ENCODE results near the gene HIP1R.

The HIP1R gene

GRCh38 chr12:122860854-122861586, 25.8 kb downstream of the HIP1R start:
- no peak for DNase-seq

- DNase-seq: no peak
Observed at GRCh38 chr12:122861587-122861970, 26.3 kb downstream of the HIP1R start.

DNA sequence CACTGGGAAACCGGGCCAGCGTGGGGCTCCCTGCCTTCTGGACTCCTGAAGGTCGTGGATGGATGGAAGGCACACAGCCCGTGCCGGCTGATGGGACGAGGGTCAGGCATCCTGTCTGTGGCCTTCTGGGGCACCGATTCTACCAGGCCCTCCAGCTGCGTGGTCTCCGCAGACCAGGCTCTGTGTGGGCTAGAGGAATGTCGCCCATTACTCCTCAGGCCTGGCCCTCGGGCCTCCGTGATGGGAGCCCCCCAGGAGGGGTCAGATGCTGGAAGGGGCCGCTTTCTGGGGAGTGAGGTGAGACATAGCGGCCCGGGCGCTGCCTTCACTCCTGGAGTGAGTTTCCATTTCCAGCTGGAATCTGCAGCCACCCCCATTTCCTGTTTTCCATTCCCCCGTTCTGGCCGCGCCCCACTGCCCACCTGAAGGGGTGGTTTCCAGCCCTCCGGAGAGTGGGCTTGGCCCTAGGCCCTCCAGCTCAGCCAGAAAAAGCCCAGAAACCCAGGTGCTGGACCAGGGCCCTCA, 26.9 kb downstream of the HIP1R start:
- no peak for DNase-seq

- DNase-seq: no peak
Observed at GRCh38 chr12:122862872-122863701, 27.8 kb downstream of the HIP1R start.

- no peak for DNase-seq
Observed at GRCh38 chr12:122864894-122865253, 29.6 kb downstream of the HIP1R start.

- no peak for DNase-seq
Observed at GRCh38 chr12:122865268-122866231, 30.3 kb downstream of the HIP1R start.

DNA sequence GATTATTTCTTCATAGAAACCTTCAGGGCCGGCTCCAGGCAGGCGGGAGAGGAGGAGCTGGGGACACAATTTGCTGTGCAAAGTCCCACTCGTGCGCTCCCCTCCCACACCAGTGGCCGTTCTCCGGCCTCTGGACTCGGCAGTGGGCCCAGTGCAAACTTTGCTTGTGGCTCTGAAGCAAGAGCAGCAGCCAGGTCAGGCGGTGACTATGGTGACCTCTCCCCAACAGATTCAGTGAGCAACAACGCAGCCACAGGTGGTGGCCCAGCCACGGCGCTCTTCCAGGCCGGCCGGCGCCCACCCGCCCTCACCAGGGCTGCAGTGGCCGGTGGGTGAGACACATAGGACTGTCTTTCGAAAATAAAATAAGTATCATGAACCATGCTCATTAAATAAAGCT, 31.1 kb downstream of the HIP1R start:
- DNase-seq: no peak

DNA sequence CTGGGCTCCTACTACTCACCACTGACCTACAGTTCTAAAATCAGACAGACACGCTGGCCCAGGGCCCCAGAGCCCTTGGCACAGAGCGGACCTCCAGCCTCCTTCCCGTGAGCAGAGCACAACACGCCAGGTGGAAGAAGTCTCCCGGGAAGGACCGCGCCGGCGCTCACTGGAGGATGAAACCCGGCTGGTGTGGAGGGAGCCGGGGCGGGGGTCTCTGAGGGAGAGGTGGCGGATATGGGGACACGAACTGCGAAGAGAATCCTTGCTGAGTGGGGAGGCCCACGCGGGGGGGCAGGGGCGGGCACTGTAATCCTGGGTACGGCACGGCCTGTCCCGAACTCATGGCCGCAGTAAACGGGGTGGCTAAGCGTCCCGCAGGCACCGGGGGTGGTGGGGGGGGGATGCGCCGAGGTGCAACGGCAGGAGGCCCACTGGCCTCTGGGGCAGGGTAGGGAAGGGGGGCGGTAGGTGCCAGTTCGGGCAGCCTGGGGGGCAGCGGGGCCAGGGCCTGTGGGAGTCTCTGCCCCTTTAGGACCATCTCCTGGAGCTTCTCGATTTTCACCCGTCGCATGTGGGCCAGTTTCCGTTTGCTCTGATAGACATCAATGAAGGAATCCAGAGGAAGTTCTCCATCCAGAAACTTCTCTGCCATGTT, 31.8 kb downstream of the HIP1R start:
- DNase-seq: no peak

DNA sequence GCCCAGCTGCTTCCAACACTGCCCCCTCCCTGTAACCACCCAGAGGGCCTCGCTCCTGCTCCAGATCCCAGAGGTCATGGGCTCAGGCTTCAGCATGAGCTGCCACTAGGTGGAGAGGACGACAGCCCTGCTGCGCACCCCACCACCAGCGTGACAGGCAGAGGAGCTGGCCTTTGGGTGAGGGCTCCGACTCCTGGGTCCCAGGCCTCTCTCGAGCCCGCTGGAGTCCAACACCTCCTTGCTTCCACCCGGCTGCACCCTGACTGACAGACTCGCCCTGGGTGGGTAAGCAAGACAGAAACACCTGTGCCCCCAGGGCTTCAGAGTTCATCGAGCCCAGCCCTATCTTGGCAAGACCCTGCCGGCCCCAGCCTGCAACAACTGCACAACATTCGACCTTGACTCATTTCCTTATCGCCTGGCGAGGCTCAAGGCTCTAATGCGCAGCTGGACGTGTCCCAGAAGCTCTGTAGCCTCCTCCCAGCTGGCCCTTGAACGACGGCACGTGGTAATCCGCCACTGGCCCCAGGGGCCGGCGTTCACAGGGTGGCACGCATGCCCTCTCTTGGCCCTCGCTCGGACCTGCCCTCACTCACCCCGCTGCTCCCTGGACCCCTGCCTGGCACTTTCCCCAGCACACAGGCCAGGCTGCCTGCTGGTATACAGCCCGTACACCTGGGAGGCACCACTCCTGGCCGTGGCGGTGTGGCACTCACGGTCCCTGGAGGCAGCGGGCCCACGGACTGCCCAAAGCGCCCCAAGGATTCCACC, 32.6 kb downstream of the HIP1R start:
- no peak for DNase-seq

DNA sequence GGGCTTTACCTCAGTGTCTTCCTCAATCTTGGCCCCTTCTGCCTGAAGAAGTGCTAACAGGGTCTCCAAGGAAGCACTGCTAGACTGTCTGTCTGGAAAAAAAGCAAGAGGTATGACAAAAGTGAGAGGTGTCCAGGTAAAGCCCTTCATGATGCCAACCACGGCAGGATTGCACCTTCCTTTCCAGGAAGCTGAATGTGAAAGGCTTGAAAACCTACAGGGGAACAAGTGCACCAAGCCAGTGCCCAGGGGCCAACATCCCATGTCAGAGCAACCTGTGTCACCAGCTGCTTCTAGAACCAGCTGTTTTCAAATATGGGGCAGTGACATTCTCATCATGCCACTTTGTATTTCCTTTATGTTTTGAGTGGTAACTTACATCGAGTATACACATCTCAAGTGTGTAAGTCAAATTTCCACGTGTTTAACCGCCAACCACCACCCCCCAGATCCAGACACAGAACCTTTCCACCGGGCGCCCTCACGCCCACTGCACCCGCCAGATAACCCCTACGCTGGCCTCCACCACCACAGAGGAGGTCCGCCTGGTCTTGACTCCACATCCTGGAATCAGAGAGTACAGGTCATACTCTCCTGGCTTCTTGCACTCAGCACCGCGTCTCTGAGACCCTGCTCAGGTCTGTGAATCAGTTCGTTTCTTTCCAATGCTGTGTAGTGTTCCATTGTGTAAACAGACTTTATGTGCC, 33.4 kb downstream of the HIP1R start:
- no peak for DNase-seq

DNA sequence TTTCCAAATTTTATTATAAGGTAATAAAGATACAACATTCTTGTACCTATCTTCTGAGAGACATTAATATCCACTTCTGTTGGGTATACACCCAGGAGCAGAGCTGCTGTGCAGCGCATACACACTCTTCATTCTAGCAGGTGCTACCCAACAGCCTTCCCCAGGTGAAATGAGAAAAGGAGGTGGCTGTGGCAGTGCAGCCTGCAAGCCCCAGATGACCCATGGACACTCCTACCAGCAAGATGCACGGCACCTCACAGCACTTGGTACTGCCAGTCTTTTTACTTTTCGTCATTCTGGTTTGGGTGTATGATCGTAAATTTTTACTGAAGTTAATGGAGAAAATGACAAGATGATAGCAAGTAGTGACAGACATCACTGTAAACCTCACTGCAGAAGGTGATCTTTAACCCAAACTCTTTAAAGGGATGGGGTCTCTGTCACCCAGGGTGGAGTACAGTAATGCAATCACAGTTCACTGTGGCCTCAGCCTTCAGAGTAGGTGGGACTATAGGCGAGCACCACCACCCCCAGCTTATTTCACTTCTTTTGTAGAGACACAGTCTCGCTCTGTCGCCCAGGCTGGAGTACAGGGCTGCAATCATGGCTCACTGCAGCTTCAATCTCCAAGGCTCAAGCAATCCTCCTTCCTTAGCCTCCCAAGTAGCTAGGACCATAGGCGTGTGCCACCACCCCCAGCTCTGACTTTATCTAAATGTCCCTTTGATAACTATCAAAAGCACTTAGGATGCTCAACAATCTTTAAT, 34.1 kb downstream of the HIP1R start:
- no peak for DNase-seq

- DNase-seq: no peak
Observed at GRCh38 chr12:122870163-122870842, 35.0 kb downstream of the HIP1R start.

GRCh38 chr12:122870867-122871664, 35.8 kb downstream of the HIP1R start:
- no peak for DNase-seq

DNA sequence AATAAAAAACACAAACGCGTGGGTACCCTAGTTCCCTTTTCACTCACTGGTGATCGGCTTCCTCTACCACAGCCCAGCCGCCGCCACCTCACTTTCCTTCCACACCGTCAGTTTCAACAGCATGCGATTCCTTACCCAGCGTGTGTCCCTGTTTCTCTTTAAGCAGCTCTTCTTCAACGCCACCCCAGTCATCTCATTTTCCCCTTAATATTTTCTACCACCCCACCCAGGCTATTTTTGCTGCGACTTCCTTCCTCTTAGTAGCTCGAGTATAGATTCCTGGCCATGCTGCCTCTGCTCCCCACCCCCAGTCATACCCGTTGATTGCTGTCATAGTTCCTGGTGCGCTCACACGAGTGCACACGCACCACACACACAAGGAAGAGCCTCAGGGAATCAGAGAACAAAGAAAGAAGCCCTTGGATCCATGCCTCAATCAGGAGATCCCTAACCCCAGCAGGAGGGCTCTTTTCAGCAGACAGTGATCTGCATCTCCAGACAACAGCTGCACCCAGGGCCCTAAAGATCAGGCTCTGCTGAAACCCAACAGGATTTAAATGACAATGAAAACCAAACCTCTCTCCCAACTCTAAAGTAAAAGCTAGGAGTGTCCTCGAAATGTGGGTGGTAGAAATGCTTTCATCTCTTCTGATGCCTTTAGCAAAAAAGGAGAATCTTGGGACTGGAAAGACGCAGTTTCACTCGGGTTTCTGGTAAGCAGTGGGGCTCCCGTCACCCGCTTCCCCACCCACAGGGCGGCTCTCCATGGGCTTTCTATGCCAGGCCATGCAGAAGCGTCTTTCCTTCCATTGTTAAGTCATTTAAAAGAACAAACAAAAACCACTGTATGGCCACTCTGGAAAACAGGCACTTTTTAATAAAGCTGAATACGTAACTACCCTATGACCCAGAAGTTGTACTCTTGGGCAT, 36.9 kb downstream of the HIP1R start:
- DNase-seq: no peak

- no peak for DNase-seq
Observed at GRCh38 chr12:122872815-122873361, 37.6 kb downstream of the HIP1R start.

- DNase-seq: no peak
Observed at GRCh38 chr12:122873540-122873939, 38.3 kb downstream of the HIP1R start.

DNA sequence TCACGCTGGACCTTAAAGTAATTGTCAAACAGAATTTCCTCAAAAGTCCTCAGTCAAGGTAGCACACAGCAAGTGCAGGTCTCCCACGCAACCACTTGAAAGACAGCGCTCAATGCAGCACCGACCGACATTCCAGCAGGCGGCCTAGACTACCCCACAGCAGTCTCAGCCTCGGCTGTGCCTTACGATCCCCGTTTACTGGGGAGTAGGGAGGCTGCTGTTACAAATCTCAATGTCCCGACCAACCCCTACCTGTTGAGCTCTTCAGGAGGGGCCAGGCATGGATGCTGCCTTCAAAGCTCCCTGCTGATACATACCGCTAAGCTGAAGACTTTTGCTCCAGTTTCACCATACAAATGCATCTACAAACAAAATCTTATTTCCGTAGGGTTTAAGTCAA, 38.8 kb downstream of the HIP1R start:
- DNase-seq: no peak
